GM08714 (cell line): ENCODE results near the gene KLHL29.
"Not testable (repeated sequence)": the region's sequence is repeated elsewhere in the genome, so short reads cannot be mapped to it uniquely, and the experiment has no call there.

Experiments
- H3K4me3 ChIP-seq: fragments of 200-500 bp; sonication (Bioruptor generic); 2 replicates; pipeline ENCODE4 v1.5.1; 2014; ENCODE audit warnings: mild to moderate bottlenecking, low read length, inconsistent platforms
- ZNF274 ChIP-seq: IDR thresholded peaks from 2 replicates; pipeline ENCODE4 v1.6.1; 2012; ENCODE audit warnings: mild to moderate bottlenecking, low read depth, low read length

The KLHL29 gene

DNA sequence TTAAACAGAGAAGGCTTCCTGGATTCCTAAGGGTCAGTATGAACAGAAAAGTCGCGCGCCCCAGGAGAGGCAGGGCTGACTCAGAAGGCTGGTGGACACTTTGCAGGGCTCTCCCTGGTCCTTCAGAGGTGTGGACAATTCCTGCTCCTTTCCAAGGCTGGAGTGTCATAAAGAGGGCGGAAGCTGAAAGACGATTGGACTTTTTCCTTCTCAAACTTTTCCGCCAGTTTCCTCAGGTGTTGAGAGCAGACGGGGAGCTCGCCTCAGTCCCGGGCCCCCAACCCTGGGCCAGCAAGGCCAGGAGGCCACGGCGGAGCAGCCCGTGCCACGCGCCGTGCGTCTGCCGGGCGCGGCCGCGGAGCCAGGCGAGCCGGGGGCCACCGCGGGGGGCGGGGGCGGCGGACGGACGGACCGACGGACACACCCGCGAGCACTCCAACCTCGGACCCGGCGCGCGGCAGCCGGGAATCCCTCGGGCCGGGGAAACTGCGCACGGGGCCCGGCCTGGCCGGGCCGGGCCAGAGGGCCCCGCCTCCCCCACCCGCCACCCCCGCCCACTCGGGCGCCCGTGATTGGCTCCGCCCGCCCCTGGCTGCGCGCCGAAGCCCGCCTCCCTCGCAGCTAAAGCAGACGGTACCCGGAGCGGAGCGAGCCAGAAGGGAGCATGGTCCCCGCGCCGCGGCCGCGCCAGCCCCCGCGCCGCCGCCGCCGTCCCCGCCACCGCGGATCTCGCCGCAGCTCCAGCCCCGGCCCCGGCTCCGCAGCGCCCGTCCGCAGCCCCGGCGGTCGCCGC lies at the start of gene KLHL29:
TSS of gene KLHL29 (plus strand) at position 629 of the 793 bp plus-strand sequence. CDS start 177,018 bp downstream, outside the sequence.
- TF ChIP-seq ZNF274 = no peak
- peak within 1 kb of the TSS; percentile 62 for H3K4me3 ChIP-seq

DNA sequence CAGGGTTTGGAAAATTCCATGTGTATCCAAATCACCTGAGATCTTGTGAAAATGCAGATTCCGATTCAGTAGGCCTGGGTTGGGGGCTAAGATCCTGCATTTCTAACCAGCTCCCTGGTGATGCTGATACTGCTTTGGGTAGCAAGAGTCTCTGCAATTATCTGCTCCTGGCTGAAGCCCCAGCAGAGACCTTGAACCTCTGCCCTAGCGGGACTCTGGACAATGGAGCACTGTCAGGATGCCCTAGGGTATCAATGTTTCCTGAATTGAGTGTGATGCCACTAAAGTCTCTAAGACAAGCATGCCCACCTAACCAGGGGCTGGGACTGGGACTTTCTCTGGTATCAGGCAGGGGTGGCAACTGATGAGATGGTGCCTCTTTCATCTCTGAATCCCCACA lies 49.4 kb upstream of the KLHL29 start:
- no peak for TF ChIP-seq ZNF274
- H3K4me3 ChIP-seq = no peak overlapping the region

DNA sequence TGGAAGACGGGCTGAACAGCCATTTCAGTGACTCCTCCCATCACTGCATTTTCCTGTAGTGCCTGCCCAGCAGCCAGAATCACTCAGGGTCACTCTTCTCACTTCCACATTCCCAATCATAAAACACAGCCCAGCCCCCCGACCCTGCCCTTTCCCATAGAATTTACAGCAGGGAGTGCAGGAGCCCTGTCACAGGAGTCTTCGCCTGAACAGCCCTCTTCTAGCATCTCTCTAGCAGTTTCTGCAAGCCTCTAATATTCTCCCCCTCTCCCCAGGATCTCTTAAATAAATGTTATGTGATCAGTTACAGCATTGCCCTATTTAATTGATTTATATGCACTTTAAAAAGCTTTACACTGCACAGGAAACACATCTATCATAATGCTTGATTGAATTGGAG lies 42.9 kb upstream of the KLHL29 start:
- no peak overlapping the region for H3K4me3 ChIP-seq
- no peak for TF ChIP-seq ZNF274

DNA sequence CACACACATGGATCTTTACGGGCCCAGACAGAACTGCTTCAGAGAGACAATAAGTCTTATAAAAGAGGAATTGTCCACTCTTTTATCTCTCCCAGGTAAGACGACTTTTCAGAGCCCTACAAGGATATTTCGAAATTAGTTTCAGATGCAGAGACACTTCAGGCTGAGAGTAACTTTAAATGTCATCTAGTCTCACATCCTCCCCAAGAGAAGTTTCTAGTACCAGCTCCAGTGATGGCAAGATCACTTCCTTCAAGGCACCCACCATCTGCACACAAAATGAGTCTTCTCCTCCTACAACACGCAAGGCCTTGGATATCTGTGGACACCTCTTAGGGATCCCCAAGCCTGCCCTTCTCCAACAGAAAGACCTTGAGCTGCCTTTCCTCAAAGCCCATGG lies 39.0 kb upstream of the KLHL29 start:
- no peak for TF ChIP-seq ZNF274
- H3K4me3 ChIP-seq = no peak overlapping the region

DNA sequence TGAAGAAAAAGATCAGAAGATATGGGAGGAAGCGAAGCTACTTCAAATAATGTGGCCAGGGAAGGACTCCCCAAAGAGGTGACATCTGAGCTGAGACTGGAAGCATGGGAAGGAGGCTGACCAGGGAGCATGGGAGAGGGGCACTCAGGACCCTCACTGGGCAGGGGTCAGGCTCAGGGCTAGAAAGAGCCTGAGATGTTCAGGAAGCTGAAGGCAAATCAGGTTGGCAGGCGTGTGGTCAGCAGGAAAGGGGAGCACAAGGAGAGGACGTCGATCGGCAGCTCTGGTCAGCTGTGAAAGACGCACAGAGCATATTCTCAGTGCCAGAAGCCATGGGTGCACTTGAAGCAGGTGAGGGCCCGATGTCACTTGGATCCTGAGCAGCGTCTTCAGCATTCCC lies 38.2 kb upstream of the KLHL29 start:
- H3K4me3 ChIP-seq = no peak overlapping the region
- TF ChIP-seq ZNF274 = no peak

DNA sequence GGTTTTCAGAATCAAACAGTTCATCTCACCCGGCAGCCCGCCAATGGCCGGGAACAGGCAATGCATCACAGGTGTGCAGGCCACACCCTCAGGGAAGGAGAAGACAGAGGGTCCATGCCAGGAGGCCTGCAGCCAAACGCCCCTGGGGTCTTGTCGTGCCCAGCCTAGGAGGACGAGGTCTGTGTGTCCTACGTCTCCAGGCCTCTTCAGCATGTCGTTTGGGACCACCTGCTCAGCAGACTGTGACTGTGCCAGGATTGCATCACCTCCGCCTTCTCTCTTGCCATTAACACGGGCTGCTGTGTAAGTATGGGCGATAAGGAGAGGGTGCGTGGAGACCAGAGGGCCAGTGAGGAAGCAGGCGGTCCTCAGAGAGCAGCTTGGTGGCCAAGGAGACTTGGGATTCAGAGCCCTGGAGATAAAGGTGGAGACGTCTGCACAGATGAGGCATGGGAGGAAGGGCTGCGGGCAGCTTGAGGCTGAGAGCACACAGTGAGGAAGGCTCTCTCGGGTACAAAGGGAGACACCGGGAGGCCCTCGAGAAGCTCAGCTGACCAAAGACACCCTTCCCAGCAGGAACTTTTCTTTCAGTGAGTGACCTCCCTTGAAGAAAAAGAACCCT lies 37.4 kb upstream of the KLHL29 start:
- no peak for TF ChIP-seq ZNF274
- no peak overlapping the region for H3K4me3 ChIP-seq

DNA sequence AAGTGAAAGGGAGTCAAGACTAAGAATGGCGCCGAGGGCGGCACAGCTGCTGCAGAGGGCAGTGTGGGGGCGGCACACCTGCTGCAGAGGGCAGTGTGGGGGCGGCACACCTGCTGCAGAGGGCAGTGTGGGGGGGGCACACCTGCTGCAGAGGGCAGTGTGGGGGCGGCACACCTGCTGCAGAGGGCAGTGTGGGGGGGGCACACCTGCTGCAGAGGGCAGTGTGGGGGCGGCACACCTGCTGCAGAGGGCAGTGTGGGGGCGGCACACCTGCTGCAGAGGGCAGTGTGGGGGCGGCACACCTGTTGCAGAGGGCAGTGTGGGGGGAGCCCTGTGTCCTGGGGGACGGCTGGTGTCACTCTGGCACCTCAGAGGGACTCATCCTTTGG lies 36.9 kb upstream of the KLHL29 start:
- H3K4me3 ChIP-seq = not testable (repeated sequence)

DNA sequence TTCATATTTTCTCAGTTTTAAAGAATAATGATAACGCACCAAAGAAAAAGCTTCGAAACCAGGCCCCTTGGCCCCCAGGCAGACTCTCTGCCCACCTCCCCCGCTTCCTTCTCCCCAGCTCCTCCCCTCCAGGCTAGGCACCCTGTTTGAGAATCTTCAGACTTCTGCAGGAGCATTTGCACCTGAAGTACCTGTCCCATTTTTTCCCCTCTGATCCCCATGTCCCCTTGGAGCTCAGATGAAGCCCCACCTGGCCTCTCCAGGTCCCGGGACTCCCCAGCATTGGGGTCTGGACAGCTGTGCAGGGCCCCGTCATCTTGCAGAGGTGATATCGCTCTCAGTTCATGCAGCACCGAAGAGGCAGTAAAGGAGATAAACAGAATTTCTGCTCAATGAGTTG lies 35.5 kb upstream of the KLHL29 start:
- no peak for TF ChIP-seq ZNF274
- H3K4me3 ChIP-seq = no peak overlapping the region

DNA sequence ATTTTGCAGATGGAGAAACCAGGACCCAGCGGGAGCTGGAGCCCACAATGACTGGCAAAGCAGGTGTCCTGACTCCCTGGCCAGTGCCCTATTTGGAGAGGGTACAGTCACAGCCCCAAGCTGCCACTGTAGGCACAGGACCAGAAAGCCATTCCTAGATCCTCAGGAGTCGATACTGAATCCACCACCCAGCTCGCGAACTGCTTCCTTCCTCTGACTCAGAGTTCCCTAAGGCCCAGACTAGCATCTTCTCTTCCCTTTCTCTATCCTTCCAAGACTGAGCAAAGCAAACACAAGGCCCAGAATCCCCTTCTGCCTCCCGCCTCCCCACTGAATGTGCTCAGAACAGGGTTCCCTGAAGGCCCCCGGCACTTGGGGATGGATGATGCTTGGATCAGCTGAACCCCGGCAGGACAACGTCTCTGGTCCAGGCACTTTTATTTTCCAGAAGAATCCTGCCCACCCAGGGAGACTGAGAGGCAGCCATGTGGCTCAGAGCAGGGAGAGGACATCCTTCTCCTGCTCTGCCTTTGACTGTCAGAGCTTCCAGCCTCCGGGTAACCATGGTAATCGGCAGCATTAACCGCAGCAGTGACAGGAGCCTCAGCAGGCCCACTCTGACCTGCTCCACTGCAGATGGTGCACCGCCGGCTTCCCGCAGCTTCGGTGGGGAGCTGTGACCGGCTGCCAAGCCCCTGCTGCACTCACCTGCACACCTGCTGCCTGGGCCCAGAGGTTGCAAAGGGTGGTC lies 34.8 kb upstream of the KLHL29 start:
- TF ChIP-seq ZNF274 = no peak
- H3K4me3 ChIP-seq = no peak overlapping the region

DNA sequence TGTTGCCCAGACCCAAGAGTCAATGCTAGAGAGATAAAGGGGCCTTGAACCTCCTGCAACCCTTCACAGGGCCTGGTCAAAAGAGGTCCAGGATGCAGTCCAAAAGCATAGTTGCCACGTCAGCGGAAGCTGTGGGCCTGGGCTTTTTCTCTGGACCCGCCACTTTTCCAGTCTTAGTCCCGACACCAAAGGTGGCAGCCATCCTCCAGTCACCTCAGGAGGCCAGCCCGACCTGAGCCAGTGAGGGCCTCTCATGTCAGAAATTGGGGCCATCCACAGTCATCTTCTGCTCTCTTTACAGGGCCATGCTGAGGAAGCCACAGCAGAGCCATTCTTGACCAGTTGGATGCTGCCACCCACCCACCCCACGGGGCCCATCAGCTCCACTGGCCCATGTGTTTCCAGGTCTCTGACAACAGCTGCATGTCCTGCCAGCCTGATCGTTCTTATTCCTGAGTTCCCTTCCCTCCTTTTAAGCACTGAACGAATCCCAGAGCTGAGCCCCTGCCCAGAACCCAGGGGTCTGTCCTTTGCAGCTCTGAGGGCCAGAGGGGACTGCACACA lies 34.1 kb upstream of the KLHL29 start:
- no peak for TF ChIP-seq ZNF274
- no peak overlapping the region for H3K4me3 ChIP-seq

DNA sequence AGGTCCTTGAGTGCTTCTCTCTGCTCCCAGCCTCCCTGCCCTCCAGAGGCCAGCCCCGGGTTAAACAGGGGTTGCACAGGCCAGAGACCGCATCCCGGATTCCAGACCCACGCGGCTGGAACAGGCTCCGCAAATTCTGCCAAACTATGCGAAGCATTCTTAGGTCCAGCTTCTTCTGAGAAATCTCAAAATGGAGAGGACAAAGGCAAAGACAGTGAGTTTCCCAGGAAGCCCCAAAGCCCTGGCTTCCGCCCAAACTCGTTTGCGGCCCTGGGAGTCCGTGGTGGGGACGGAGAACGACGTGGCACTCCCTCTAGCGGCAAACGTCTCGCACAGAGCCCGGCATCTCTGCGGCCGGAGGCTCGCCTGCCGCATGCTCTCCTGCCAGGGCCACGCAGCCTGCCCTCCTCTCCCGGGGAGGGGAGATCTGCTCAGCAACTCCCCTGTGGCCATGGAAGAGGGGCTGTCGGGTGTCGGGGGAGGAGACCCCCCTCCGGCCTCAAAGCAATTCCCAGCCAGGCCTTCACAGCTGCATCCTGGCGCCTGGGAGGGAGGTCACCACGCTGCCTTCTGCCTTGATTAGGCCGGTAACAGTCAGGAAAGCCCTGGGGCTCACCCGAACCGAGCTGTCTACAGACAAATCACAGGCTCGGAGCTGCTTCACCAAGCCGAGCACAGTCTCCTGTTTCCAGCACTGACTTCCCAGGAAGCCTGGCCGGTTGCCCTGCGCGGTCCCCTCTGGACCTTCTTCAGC lies 33.4 kb upstream of the KLHL29 start:
- no peak overlapping the region for H3K4me3 ChIP-seq
- TF ChIP-seq ZNF274 = no peak

DNA sequence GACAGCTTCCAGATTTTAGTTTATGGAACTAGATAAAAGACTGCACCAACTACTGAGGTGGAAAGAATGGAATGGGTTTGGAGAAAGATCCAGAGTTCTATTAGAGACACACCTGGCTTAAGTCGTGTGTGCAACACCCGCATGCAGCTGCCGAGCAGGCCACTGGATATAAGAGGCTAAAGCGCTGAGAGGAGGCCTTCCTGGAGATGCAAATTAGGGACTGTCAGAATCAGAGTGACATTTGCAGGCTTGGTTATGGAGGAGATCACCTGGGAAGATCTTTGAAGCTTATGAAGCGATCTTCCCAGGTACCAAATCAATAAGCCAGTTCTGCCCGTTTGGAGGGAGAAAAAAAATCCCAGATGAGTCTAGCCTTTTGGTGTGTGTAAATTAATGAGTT lies 30.4 kb upstream of the KLHL29 start:
- no peak for TF ChIP-seq ZNF274
- H3K4me3 ChIP-seq = no peak overlapping the region

DNA sequence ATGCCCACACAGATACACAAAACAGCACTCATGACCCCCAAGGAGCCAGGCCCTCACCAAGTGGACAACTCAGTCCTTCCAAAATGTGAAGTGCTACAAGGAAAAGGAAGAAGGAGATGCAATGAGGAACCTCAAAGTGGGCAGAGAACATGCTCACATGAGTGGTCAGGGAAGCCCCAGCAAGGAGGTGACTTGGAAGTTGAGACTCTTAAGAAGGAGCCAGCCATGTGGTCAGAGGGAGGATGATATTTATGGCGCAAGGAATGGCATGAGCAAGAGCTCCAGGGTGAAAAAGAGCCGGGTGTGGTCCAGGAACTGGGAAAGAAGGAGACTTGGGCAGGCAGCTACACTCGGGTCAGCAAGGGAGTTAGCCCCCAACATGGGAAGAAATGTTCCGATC lies 30.0 kb upstream of the KLHL29 start:
- H3K4me3 ChIP-seq = no peak overlapping the region
- TF ChIP-seq ZNF274 = no peak

DNA sequence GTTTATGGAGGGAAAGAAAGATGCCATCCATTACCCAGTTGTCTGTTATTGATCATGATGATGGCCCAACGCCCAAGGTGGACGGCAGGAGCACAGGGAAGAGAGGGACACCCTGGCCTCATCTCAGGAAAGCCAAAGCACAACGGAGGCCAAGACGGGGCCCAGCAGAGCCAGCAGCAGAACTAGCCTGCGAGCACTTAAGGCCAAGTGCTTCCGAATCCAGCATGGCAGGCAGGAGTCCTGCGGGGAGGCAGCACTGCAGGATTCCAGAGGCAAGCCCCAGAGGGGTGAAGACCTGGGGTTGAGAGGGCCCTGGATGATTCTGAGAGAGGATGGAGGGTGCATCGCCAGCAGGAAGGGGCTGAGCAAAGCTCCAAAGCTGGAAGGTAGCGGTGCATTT lies 28.3 kb upstream of the KLHL29 start:
- H3K4me3 ChIP-seq = no peak overlapping the region
- TF ChIP-seq ZNF274 = no peak
